ENCODE data around the gene RFX3.

GRCh38 chr9:3495855-3496254, 29.9 kb downstream of the RFX3 start:
- TF ChIP-seq CTCF (IDR thresholded peaks at IDR 0.05; ENCODE audit: low read depth, low read length, missing input control) (no peak), MAX (IDR thresholded peaks at IDR 0.05) (no peak), TAF1 (conservative IDR thresholded peaks at IDR 0.05) (no peak), SP1 (IDR thresholded peaks at IDR 0.05) (no peak), JUND (IDR thresholded peaks at IDR 0.05) (no peak), ZBTB33 (IDR thresholded peaks at IDR 0.05) (no peak), RAD21 (IDR thresholded peaks at IDR 0.05) (no peak)

Data from liver (tissue), 3 donors.